Ecto neural progenitor cell (in vitro differentiated cells): Measurements from ENCODE around the gene LTBP2.
A peak's percentile ranks its signal among the peaks of the same experiment; 100 is the strongest.

Experiments used
- DNase-seq: peaks from one replicate; pipeline ENCODE4 v3.0.0-alpha.2; 2018; ENCODE audit warnings: low spot score

The LTBP2 gene

DNA sequence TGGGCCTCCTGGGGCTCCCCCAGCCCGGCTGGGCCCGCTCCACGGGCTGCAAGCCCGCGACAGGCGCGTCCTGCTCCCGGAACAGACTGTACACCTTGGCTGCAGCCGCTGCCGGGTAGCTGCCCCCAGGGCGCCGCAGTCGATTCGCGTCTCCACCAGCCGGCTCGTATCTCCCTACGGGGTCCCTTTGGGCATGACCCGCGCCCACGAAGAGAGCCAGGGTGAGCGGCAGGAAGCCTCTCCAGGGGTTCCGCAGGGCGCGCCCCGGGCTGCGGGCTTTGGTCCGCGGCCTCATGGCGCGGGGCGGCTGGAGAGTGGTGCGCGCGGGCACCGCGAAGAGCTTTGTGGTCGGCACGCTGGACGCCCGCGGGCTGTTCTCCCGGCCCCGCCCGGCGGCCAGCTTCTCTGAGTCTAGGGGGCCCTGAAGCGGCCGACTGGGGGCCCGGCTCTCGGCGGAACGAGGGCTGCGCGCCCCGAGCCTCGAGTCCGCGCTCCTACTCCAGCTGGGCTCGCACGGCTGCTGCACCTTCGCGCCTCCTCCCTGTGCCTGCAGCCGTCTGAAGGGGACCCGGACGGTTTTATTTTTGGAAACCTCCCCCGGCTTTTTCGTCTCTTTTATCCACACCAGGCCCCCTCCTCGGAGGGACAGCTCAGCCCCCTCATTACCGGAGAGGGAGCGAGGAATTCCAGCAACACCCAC, at the start of gene LTBP2:
TSS of gene LTBP2 (minus strand) at position 588 of the 700 bp plus-strand sequence. CDS start at position 295, 293 bp downstream.
- peak; percentile 66 for DNase-seq

DNA sequence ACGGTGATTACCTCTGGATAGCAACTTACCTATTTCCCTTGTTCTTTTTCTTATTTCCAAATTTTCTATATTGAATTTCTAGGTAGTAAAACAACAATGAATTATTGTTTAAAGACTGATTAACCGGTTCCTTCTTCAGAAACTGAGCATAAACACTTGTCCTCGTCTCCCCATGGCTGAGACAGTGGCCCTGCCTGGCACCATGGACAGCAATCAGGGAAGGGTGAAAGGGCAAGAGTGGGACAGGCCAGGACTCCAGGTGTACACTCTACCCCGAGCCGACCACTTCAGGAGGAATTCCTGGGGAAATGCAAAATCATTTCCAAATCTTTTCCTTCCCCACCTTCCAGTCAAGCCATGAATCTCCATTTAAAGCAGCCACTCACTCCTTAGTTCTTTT, 48.8 kb upstream of the LTBP2 start:
- DNase-seq, result no peak

DNA sequence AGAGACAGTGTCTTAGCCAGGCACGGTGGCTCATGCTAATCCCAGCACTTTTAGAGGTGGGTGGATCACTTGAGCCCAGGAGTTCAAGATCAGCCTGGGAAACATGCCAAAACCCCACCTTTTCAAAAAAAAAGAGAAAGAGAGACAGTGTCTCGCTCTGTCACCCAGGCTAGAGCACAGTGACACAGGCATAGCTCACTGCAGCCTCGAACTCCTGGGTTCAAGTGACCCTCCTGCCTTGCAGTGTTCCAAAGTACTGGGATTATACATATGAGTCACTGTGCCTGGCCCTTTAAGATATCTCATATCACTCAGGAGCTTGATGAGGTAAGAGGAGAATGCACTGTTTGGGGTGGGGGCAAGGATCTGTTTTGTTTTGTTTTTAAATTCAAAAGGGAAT, 48.1 kb upstream of the LTBP2 start:
- DNase-seq, result no peak

GRCh38 chr14:74658535-74659131, 46.6 kb upstream of the LTBP2 start:
- no peak for DNase-seq

DNA sequence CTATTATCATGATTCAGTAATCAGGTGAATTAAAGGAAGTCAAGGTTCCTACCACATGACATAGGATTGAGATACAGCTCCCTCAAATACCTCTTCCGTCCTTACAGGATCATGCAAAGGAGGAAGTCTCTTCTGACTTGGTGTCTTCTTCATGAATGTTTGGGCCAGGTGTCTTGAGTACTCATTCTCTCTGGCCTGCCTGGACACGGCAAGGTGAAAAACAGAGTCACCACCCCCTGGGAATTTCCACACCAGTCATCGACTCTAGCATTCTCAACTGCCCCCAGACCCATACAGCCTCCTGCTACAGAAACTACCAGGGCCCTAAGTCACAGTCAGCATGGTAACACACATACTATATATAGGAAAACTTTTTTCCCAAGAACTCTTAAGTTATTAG, 44.9 kb upstream of the LTBP2 start:
- no peak for DNase-seq

- DNase-seq, result no peak
These were observed 43.8 kb upstream of the LTBP2 start for GRCh38 chr14:74655599-74656395.

- DNase-seq, result no peak
These were observed 42.9 kb upstream of the LTBP2 start for GRCh38 chr14:74654931-74655330.

GRCh38 chr14:74653386-74654138, 41.5 kb upstream of the LTBP2 start:
- no peak for DNase-seq

- no peak for DNase-seq
These were observed 40.5 kb upstream of the LTBP2 start for GRCh38 chr14:74652541-74652940.

DNA sequence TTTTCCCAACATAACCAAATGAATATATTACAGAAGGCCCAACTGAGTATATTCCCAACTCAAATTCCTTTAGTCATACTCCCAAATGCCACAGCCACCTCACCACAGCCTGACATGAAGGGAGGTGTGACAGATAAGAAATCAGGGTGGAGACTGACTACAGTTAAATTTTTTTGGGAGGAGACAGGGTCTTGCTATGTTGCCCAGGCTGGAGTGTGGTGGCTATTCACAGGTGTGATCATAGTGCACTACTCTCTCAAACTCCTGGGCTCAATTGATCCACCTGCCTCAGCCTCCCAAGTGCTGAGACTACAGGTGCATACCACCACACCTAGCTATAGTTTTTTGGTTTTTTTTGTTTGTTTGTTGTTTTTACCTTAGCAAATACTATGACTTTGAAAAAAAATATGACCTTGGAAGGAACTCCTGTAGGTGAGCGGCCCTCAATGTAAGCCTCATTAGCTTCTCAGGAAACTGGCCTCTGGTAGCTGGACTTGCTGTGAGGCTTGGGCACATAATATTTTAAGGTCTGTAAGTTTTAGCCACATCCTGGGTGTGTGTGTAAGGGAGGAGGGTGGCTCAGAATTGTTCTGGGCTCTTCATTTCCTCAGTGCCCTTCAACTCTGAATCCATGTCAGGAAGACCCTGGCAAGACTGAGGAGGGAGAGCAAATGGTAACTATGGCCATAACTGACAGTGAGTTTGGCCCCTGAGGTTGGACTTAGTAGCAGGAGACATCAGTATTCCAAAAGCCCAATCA, 39.1 kb upstream of the LTBP2 start:
- DNase-seq, result no peak

- DNase-seq, result no peak
These were observed 37.6 kb upstream of the LTBP2 start for GRCh38 chr14:74649673-74650072.

GRCh38 chr14:74649167-74649566, 37.1 kb upstream of the LTBP2 start:
- no peak for DNase-seq

- no peak for DNase-seq
These were observed 36.6 kb upstream of the LTBP2 start for GRCh38 chr14:74648601-74649000.

GRCh38 chr14:74647678-74648461, 35.8 kb upstream of the LTBP2 start:
- DNase-seq, result no peak

DNA sequence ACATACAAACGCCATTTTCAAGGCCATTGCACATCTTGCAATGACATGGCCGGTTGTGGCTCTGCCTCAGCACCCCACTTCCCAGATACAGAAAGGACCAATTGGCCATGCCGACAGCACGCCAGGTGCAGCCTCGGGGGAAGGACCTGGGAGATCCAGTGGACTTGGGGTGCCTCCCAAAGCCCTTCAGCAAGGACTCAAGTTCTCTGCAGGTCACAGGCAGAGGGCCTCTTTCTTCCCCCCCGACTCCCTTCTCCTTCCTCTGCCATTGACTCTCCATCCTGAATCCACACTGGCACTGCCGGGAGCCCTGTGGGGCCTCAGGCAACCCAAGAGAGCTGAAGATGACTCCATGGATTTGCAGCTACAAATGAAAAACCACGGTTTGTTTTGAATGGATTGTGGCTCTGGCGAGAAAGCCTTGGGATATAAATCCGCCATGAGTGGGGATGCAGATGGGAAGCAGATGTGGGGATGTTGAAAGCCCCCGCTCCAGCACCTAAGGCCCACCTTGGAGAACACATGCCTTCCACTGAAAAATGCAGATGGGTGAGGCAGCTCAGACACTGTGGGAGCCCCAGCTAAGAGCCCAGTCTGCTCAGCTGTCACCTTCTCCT, 35.1 kb upstream of the LTBP2 start:
- DNase-seq, result no peak

GRCh38 chr14:74645756-74646470, 33.9 kb upstream of the LTBP2 start:
- no peak for DNase-seq

GRCh38 chr14:74645244-74645643, 33.2 kb upstream of the LTBP2 start:
- DNase-seq, result no peak

DNA sequence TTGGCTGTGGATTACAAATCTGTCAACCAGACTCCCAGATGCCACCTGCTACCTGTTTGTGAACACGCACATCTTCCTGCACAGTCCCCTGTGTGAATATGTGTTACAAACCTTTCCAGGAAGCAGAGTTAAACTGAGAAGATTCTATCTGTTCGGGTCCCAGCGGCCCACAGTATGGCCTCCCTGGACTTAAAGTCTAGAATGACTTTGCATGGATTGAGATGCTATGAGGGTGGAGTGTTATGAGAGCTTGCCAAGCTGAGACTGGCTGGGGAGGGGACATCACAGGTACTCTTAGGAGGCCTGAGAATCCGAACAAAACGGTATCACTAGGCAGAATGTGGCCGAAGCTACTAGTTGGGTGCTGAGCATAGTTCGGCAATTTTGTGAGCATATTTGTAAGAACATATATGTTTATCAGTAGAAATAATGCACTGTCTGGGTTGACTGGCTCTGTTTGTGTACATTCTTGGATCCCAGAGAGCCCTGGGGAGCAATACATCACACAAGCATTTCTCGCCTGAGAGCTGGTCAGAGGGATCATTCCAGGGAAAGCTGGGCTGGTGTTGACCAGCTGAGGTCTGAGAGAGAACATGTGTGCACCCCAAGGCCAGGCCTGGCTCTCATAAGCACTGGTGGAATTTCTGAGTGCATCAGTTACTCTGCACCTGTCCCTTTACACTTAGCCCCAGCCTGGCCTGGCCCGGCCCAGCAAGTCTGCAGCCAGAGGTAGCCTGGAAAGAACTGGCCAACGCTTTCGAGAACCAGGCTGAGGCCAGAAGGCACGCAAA, 29.8 kb upstream of the LTBP2 start:
- no peak for DNase-seq

DNA sequence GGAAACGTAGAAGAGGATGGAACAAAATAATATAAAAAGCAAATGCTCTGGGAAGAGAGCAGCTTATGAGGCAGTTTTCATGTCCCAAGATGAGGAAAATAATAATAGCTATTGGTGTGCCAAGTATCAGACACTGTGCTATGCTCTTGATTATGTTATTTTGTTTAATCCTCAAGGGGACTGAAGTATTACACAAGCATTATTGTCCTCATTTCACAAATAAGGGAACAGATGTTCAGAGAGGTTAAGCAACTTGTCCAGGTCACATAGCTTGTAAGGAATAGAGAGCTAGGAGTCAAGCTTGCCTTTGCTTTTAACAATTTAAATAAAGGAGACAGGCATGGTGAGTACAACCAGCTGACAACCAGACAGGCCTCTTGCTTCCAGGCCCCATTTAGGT, 26.9 kb upstream of the LTBP2 start:
- no peak for DNase-seq
